Neutrophil (primary cell): ENCODE measurements around the gene HCK.
"Not testable (repeated sequence)": the region's sequence is repeated elsewhere in the genome, so short reads cannot be mapped to it uniquely, and the experiment has no call there.

Experiments used
- H3K27ac ChIP-seq: fragments of 200-600 bp; sonication (generic); 2 replicates; pipeline ENCODE4 v1.5.1; 2016; ENCODE audit warnings: mild to moderate bottlenecking, moderate library complexity
- H3K27me3 ChIP-seq: fragments of 200-600 bp; sonication (generic); 2 replicates; pipeline ENCODE4 v1.6.0; 2016; ENCODE audit warnings: mild to moderate bottlenecking
- H3K36me3 ChIP-seq: fragments of 200-600 bp; sonication (generic); 2 replicates; pipeline ENCODE4 v1.5.1; 2017
- H3K4me1 ChIP-seq, 2 experiments: fragments of 200-600 bp in 1 of 2; sonication (generic) in 1 of 2; 1 replicate in 1 of 2; 2 replicates in 1 of 2; pipeline versions ENCODE4 v1.5.1 to v1.6.1; 2013 to 2016; ENCODE audit warnings: low read depth in 1 of 2, low read length in 1 of 2, mild to moderate bottlenecking in 1 of 2, moderate library complexity in 1 of 2; ENCODE audit not compliant: control insufficient read depth in 1 of 2, insufficient read depth in 1 of 2
- H3K4me3 ChIP-seq, 2 experiments: fragments of 200-600 bp in 1 of 2; sonication (generic) in 1 of 2; 1 replicate in 1 of 2; 2 replicates in 1 of 2; pipeline ENCODE4 v1.5.1; 2013 to 2016; ENCODE audit warnings: low read depth in 1 of 2, low read length in 1 of 2, mild to moderate bottlenecking in 1 of 2, moderate library complexity in 1 of 2
- H3K9me3 ChIP-seq: fragments of 200-600 bp; sonication (generic); 2 replicates; pipeline ENCODE4 v1.5.1; 2016
- TF ChIP-seq, protein P1 (sequence below): fragments of 200-600 bp; sonication (generic); IDR thresholded peaks from 2 replicates; pipeline ENCODE4 v1.5.1; 2016; ENCODE audit warnings: antibody characterized with exemption

HCK gene

DNA sequence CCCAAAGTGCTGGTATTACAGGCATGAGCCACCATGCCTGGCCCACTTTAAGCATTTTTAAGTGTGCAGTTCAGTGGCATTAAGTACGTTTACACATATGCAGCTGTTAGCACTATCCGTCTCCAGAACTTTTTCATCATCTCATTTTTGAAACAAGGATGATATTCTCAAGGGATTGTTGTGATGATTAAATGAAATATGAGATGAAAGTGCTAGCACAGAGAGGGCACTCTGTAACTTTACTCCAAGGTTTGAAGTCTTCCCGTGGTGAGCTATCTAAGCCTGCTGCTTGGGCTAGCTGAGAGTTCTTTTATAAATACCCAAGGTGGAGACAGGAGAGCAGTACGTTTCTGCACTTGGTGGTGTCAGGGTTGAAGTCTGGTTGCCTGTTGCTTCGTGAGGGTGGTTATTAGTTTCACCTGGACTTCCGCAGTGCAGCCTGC, 64.1 kb downstream of the HCK start:
- peaks cover 42 to 46% of the 10 kb centered on the region in 2 experiments for H3K4me1 ChIP-seq
- H3K36me3 ChIP-seq = peaks cover 4% of the 10 kb centered on the region
- H3K9me3 ChIP-seq = no peaks in the 10 kb centered on the region
- H3K27ac ChIP-seq = peak overlapping the region; percentile 4
- no peak overlapping the region for H3K4me3 ChIP-seq
- TF ChIP-seq, protein P1, sequence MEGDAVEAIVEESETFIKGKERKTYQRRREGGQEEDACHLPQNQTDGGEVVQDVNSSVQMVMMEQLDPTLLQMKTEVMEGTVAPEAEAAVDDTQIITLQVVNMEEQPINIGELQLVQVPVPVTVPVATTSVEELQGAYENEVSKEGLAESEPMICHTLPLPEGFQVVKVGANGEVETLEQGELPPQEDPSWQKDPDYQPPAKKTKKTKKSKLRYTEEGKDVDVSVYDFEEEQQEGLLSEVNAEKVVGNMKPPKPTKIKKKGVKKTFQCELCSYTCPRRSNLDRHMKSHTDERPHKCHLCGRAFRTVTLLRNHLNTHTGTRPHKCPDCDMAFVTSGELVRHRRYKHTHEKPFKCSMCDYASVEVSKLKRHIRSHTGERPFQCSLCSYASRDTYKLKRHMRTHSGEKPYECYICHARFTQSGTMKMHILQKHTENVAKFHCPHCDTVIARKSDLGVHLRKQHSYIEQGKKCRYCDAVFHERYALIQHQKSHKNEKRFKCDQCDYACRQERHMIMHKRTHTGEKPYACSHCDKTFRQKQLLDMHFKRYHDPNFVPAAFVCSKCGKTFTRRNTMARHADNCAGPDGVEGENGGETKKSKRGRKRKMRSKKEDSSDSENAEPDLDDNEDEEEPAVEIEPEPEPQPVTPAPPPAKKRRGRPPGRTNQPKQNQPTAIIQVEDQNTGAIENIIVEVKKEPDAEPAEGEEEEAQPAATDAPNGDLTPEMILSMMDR = no peak
- no peaks in the 10 kb centered on the region for H3K27me3 ChIP-seq

GRCh38 chr20:32116796-32117195, 64.8 kb downstream of the HCK start:
- peak overlapping the region; percentile 44 for H3K27ac ChIP-seq
- H3K36me3 ChIP-seq, H3K9me3 ChIP-seq, H3K27me3 ChIP-seq, H3K4me3 ChIP-seq: not testable (repeated sequence)
- peaks cover 35 to 39% of the 10 kb centered on the region in 2 experiments for H3K4me1 ChIP-seq

DNA sequence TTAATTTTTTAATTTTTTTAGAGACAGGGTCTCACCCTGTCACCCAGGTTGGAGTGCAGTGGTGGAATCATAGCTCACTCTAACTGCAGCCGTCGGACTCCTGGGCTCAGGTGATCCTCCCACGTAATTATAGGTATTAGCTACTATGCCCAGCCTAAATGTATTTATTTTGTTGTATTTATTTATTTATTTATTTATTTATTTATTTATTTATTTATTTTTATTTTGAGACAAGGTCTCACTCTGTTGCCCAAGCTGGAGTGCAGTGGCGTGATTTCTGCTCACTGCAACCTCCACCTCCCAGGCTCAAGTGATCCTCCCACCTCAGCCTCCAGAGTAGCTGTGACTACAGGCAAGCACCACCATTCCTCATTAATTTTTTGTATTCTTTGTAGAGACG, 66.4 kb downstream of the HCK start:
- not testable (repeated sequence) for H3K9me3 ChIP-seq, H3K4me3 ChIP-seq, H3K27ac ChIP-seq, H3K36me3 ChIP-seq, H3K27me3 ChIP-seq
- H3K4me1 ChIP-seq = peaks cover 19 to 22% of the 10 kb centered on the region in 2 experiments

- Histone ChIP-seq H3K27ac (no peak overlapping the region), H3K9me3 (no peaks in the 10 kb centered on the region), H3K36me3 (peaks cover 4% of the 10 kb centered on the region), H3K4me3 (no peak overlapping the region), H3K4me1 (peaks cover 6 to 10% of the 10 kb centered on the region in 2 experiments), H3K27me3 (no peaks in the 10 kb centered on the region)
- TF ChIP-seq, protein P1 = no peak
Measured at GRCh38 chr20:32119734-32120133, 67.7 kb downstream of the HCK start.

GRCh38 chr20:32121908-32122307, 69.9 kb downstream of the HCK start:
- not testable (repeated sequence) for H3K4me3 ChIP-seq, H3K9me3 ChIP-seq, H3K27me3 ChIP-seq, H3K4me1 ChIP-seq, H3K27ac ChIP-seq, H3K36me3 ChIP-seq

DNA sequence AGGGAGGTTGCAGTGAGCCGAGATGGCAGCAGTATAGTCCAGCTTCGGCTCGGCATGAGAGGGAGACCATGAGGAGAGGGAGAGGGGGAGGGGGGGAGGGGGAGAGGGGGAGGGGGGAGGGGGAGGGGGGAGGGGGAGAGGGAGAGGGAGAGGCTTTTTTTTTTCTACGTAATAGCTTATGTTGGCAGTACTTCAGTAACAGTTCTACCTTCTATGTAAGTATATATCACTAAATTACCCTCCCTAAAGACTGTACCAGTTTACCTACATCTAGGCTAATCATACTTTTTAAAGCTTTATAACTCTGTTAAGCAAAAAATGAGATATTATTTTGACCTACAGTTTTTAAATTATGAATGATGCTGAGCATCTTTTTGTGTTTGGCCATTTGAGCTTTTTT, 71.0 kb downstream of the HCK start:
- Histone ChIP-seq H3K4me3 (no peak overlapping the region), H3K4me1 (no peaks in the 10 kb centered on the region), H3K36me3 (no peaks in the 10 kb centered on the region), H3K9me3 (no peaks in the 10 kb centered on the region), H3K27ac (no peak overlapping the region), H3K27me3 (no peaks in the 10 kb centered on the region)
- TF ChIP-seq, protein P1 = no peak

GRCh38 chr20:32124916-32125454, 72.9 kb downstream of the HCK start:
- TF ChIP-seq, protein P1 = no peak
- H3K27ac ChIP-seq = no peak overlapping the region
- no peaks in the 10 kb centered on the region for H3K4me1 ChIP-seq

More at GRCh38 chr20:32124916-32125454, 72.9 kb downstream of the HCK start:
- no peaks in the 10 kb centered on the region for H3K27me3 ChIP-seq
- no peaks in the 10 kb centered on the region for H3K36me3 ChIP-seq
- no peak overlapping the region for H3K4me3 ChIP-seq
- no peaks in the 10 kb centered on the region for H3K9me3 ChIP-seq
